H9 (cell line): ENCODE results near the gene FXYD7. TPM values are rescaled to one million over a fixed set of nuclear protein-coding genes. Genes with fewer than 3 reads are reported as not detected.

Experiments
- DNase-seq: peaks from one replicate; pipeline ENCODE4 v3.0.0-alpha.2; 2017
- H2AFZ ChIP-seq: one replicate; pipeline ENCODE4 v1.6.1; 2013; ENCODE audit warnings: mild to moderate bottlenecking, low read length, control low read depth, moderate library complexity
- H2AK5ac ChIP-seq: 2 replicates; pipeline ENCODE4 v1.6.1; 2013; ENCODE audit warnings: low read length, control low read depth, mixed read lengths; ENCODE audit not compliant: insufficient read length
- H2BK120ac ChIP-seq: one replicate; pipeline ENCODE4 v1.6.1; 2013; ENCODE audit warnings: low read depth, mild to moderate bottlenecking, low read length, control low read depth, inconsistent platforms; ENCODE audit not compliant: poor library complexity, severe bottlenecking
- H2BK12ac ChIP-seq: 2 replicates; pipeline ENCODE4 v1.6.1; 2013; ENCODE audit warnings: low read length, control low read depth, mixed read lengths, low read depth; ENCODE audit not compliant: insufficient read length
- H2BK15ac ChIP-seq: 2 replicates; pipeline ENCODE4 v1.6.1; 2013; ENCODE audit warnings: low read depth, low read length, control low read depth
- H2BK20ac ChIP-seq: one replicate; pipeline ENCODE4 v1.6.1; 2013; ENCODE audit warnings: low read depth, mild to moderate bottlenecking, low read length, control low read depth, inconsistent platforms; ENCODE audit not compliant: poor library complexity, severe bottlenecking
- H2BK5ac ChIP-seq: 2 replicates; pipeline ENCODE4 v1.6.1; 2013; ENCODE audit warnings: low read length, control low read depth, mixed read lengths; ENCODE audit not compliant: insufficient read length
- H3K14ac ChIP-seq: 2 replicates; pipeline ENCODE4 v1.6.1; 2013; ENCODE audit warnings: low read length, control low read depth; ENCODE audit not compliant: insufficient read depth
- H3K18ac ChIP-seq: 2 replicates; pipeline ENCODE4 v1.6.1; 2013; ENCODE audit warnings: low read depth, mild to moderate bottlenecking, mixed read lengths, low read length, control low read depth; ENCODE audit not compliant: insufficient read length
- H3K23ac ChIP-seq: 2 replicates; pipeline ENCODE4 v1.6.1; 2013; ENCODE audit warnings: low read length, control low read depth, mixed read lengths, low read depth; ENCODE audit not compliant: insufficient read length
- H3K23me2 ChIP-seq: 2 replicates; pipeline ENCODE4 v1.6.1; 2013; ENCODE audit warnings: low read depth, mild to moderate bottlenecking, mixed read lengths, low read length, control low read depth; ENCODE audit not compliant: insufficient read length, poor library complexity, severe bottlenecking
- H3K27ac ChIP-seq: 2 replicates; pipeline ENCODE4 v1.5.1; 2013; ENCODE audit warnings: low read length, control low read depth, mixed read lengths, low read depth; ENCODE audit not compliant: insufficient read length
- H3K27me3 ChIP-seq: 2 replicates; pipeline ENCODE4 v1.6.1; 2013; ENCODE audit warnings: low read length, control low read depth, inconsistent platforms; ENCODE audit not compliant: insufficient read depth
- H3K4ac ChIP-seq: 2 replicates; pipeline ENCODE4 v1.6.1; 2013; ENCODE audit warnings: low read depth, mild to moderate bottlenecking, control low read depth, inconsistent platforms, low read length, moderate library complexity
- H3K4me1 ChIP-seq: 2 replicates; pipeline ENCODE4 v1.6.1; 2013; ENCODE audit warnings: low read length, control low read depth, inconsistent platforms; ENCODE audit not compliant: insufficient read depth
- H3K4me2 ChIP-seq: 2 replicates; pipeline ENCODE4 v1.6.1; 2013; ENCODE audit warnings: low read length, control low read depth, mixed read lengths; ENCODE audit not compliant: insufficient read length, insufficient read depth
- H3K56ac ChIP-seq: 2 replicates; pipeline ENCODE4 v1.6.1; 2013; ENCODE audit warnings: low read depth, mild to moderate bottlenecking, mixed read lengths, low read length, control low read depth; ENCODE audit not compliant: insufficient read length
- H3K79me1 ChIP-seq: 2 replicates; pipeline ENCODE4 v1.6.1; 2013; ENCODE audit warnings: low read depth, mild to moderate bottlenecking, moderate library complexity, low read length, control low read depth, inconsistent platforms; ENCODE audit not compliant: insufficient read depth, poor library complexity, severe bottlenecking
- H3K79me2 ChIP-seq: 2 replicates; pipeline ENCODE4 v1.6.1; 2013; ENCODE audit warnings: low read length, control low read depth, inconsistent platforms; ENCODE audit not compliant: insufficient read depth
- H3K9ac ChIP-seq: 2 replicates; pipeline ENCODE4 v1.6.1; 2013; ENCODE audit warnings: low read length, control low read depth, mixed read lengths; ENCODE audit not compliant: insufficient read length; ENCODE audit errors: extremely low read depth
- H3K9me3 ChIP-seq: one replicate; pipeline ENCODE4 v1.6.1; 2013; ENCODE audit warnings: low read depth, low read length, inconsistent platforms; ENCODE audit not compliant: control insufficient read depth
- H3T11ph ChIP-seq: one replicate; pipeline ENCODE4 v1.6.1; 2013; ENCODE audit warnings: mild to moderate bottlenecking, low read length, control low read depth, inconsistent platforms
- H4K20me1 ChIP-seq: one replicate; pipeline ENCODE4 v1.6.1; 2013; ENCODE audit not compliant: control insufficient read depth, insufficient read length, insufficient read depth
- H4K5ac ChIP-seq: 2 replicates; pipeline ENCODE4 v1.6.1; 2013; ENCODE audit warnings: low read depth, mild to moderate bottlenecking, mixed read lengths, low read length, control low read depth; ENCODE audit not compliant: insufficient read length
- H4K8ac ChIP-seq: replicated peaks from 2 replicates; pipeline ENCODE4 v1.6.1; 2013; ENCODE audit warnings: low read length, control low read depth, mixed read lengths, low read depth; ENCODE audit not compliant: insufficient read length
- H4K91ac ChIP-seq: 2 replicates; pipeline ENCODE4 v1.6.1; 2013; ENCODE audit warnings: low read depth, mild to moderate bottlenecking, moderate library complexity, mixed read lengths, low read length, control low read depth; ENCODE audit not compliant: insufficient read length
- H3K27ac Mint-ChIP-seq, 3 experiments: 2 replicates in 2 of 3; 3 replicates in 1 of 3; pipeline ENCODE4 v1.8.0; 2020 to 2021; ENCODE audit warnings: mixed read lengths in 3 of 3, mild to moderate bottlenecking in 1 of 3, moderate library complexity in 1 of 3
- H3K27me3 Mint-ChIP-seq: 2 replicates; pipeline ENCODE4 v1.8.0; 2021; ENCODE audit warnings: low read depth, mild to moderate bottlenecking, moderate library complexity, mixed read lengths
- H3K36me3 Mint-ChIP-seq, 3 experiments: 2 replicates in 2 of 3; 3 replicates in 1 of 3; pipeline ENCODE4 v1.8.0; 2020 to 2021; ENCODE audit warnings: low read depth in 3 of 3, mixed read lengths in 3 of 3; ENCODE audit not compliant: insufficient read depth in 1 of 3
- H3K4me1 Mint-ChIP-seq, 2 experiments: 2 replicates each; pipeline ENCODE4 v1.8.0; 2020; ENCODE audit warnings: mixed read lengths in 2 of 2
- H3K4me3 Mint-ChIP-seq, 2 experiments: 2 replicates in 1 of 2; 3 replicates in 1 of 2; pipeline ENCODE4 v1.8.0; 2020 to 2021; ENCODE audit warnings: mild to moderate bottlenecking in 2 of 2, mixed read lengths in 2 of 2, moderate library complexity in 1 of 2
- H3K9me3 Mint-ChIP-seq, 2 experiments: 2 replicates in 1 of 2; 3 replicates in 1 of 2; pipeline ENCODE4 v1.8.0; 2020; ENCODE audit warnings: mild to moderate bottlenecking in 2 of 2, mixed read lengths in 2 of 2, moderate library complexity in 1 of 2
- WGBS: extraction: QIAGEN DNeasy Blood & Tissue Kit; methylation state at CpG from one replicate; pipeline ENCODE4 v1.1.7; 2013; ENCODE audit warnings: missing lambda C conversion rate, low lambda C conversion rate, mixed read lengths; ENCODE audit not compliant: insufficient read length; ENCODE audit errors: extremely low coverage; 5-methylcytosine and 5-hydroxymethylcytosine counted together
- total RNA-seq: library from RNA; stranded (reverse); gene quantifications from 2 replicates; pipeline ENCODE4 v1.2.1, GENCODE V29; 2021
- TF ChIP-seq, protein P1 (sequence below): fragments of 200-600 bp; sonication (generic); conservative IDR thresholded peaks from 3 replicates; pipeline ENCODE4 v1.8.0; 2021; ENCODE audit warnings: antibody characterized with exemption, mild to moderate bottlenecking

The FXYD7 gene
- total RNA-seq, 1 experiment from 2014 or later: 9.0 TPM

DNA sequence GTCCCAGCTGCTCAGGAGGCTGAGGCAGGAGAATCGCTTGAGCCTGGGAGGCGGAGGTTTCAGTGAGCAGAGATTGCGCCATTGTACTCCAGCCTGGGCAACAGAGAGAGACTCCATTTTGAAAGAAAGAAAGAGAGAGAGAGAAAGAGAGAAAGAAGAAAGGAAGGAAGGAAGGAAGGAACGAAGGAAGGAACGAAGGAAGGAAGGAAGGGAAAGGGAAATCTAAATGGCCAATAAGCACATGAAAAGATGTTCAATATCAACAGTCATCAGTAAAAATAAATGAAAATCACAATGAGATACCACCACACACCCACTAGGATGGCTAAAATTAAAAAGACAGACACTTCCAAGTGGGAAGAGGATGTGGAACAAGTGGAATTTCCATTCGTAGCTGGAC lies 31.2 kb downstream of the FXYD7 start:
- H3K79me2 ChIP-seq: no peaks in the 10 kb centered on the region
- H3K4me3 Mint-ChIP-seq: no peak overlapping the region
- no peak overlapping the region for H2BK120ac ChIP-seq
- H3K23ac ChIP-seq: no peak overlapping the region
- peaks cover 5 to 6% of the 10 kb centered on the region in 2 experiments for H3K4me1 Mint-ChIP-seq
- H3T11ph ChIP-seq: no peak overlapping the region
- H3K27ac Mint-ChIP-seq: no peak overlapping the region
- no peaks in the 10 kb centered on the region for H3K4me1 ChIP-seq
- peaks cover 25 to 33% (median 26%) of the 10 kb centered on the region in 3 experiments; a peak in 6 of 7 replicates for H3K36me3 Mint-ChIP-seq
- no peak overlapping the region for H3K56ac ChIP-seq
- no peak overlapping the region for H3K4me2 ChIP-seq
- H2AK5ac ChIP-seq: no peak overlapping the region
- no peak overlapping the region for H3K27ac ChIP-seq
- WGBS: no CpG with 5 or more reads among the region's 6 CpGs
- no peak overlapping the region for H2AFZ ChIP-seq
- H4K91ac ChIP-seq: no peak overlapping the region
- H3K14ac ChIP-seq: no peak overlapping the region
- TF ChIP-seq, protein P1, sequence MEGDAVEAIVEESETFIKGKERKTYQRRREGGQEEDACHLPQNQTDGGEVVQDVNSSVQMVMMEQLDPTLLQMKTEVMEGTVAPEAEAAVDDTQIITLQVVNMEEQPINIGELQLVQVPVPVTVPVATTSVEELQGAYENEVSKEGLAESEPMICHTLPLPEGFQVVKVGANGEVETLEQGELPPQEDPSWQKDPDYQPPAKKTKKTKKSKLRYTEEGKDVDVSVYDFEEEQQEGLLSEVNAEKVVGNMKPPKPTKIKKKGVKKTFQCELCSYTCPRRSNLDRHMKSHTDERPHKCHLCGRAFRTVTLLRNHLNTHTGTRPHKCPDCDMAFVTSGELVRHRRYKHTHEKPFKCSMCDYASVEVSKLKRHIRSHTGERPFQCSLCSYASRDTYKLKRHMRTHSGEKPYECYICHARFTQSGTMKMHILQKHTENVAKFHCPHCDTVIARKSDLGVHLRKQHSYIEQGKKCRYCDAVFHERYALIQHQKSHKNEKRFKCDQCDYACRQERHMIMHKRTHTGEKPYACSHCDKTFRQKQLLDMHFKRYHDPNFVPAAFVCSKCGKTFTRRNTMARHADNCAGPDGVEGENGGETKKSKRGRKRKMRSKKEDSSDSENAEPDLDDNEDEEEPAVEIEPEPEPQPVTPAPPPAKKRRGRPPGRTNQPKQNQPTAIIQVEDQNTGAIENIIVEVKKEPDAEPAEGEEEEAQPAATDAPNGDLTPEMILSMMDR: no peak
- H2BK12ac ChIP-seq: no peak overlapping the region
- no peaks in the 10 kb centered on the region for H3K27me3 ChIP-seq
- no peak overlapping the region for H2BK20ac ChIP-seq
- peaks cover 5% of the 10 kb centered on the region; the same call in 1 of the 2 replicates for H3K27me3 Mint-ChIP-seq
- H3K4ac ChIP-seq: no peak overlapping the region
- no peaks in the 10 kb centered on the region for H3K79me1 ChIP-seq
- H3K9me3 ChIP-seq: no peaks in the 10 kb centered on the region
- H3K9ac ChIP-seq: no peak overlapping the region
- H2BK15ac ChIP-seq: no peak overlapping the region
- no peak overlapping the region for H4K8ac ChIP-seq
- no peak overlapping the region for H2BK5ac ChIP-seq
- peaks cover 8 to 15% of the 10 kb centered on the region in 2 experiments; a peak in 4 of 5 replicates for H3K9me3 Mint-ChIP-seq
- H4K5ac ChIP-seq: no peak overlapping the region
- H4K20me1 ChIP-seq: no peaks in the 10 kb centered on the region
- H3K23me2 ChIP-seq: no peaks in the 10 kb centered on the region
- H3K18ac ChIP-seq: no peak overlapping the region
- no peak for DNase-seq
